ENCODE results near the gene SIPA1. TPM values are rescaled to one million over a fixed set of nuclear protein-coding genes. Genes with fewer than 3 reads are reported as not detected.

Gene SIPA1
- total RNA-seq, 1 donor, result 15.2 TPM

DNA sequence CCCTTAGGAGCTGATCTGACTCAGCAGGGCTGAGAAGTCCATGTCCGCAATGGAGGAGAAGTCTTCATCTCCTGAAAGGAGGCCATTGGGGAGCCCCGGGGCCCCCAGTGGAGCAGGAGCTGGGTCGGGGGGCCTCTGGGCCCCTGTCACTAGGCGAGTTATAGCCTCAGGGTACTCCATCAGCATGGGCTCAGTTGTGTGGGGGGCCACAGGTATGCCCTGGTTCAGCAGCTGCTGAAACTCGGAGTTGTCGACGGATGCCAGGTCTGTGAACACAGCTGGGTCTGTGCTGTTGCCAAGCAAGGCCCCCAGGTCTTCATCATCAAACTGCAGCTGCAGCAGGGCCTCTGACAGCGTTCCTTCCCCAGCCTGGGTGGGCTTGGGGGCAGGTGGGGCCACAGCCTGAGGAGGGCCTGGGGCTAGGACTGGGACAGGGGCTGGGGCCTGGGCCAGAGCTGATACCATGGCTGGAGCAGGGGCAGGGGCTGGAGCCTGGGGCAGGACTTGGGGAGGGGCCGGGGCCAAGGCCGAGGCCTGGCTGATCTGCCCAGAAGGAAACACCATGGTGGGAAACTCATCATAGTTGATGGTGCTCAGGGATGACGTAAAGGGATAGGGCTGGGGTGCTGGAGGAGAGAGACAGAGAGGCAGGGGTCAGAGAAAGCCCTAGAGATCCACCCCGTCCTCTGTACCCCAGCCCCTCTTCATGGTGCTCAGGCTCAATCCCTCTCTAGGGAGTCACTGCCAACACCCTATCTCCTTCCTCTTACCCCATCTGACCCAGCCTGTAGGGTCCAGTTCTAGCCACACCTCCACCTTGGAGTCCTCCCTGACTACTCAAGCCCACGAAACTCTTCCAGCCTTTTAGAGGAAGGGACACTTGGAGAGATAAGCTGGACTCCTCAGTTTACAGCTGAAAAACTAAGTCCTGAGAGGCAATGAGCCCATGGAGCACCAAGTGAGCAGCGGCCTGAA, 16.8 kb downstream of the SIPA1 start:
- peak; percentile 66 for DNase-seq (ENCODE audit: insufficient read length, low spot score, missing footprints)
- H3K4me2 ChIP-seq (ENCODE audit: insufficient read depth, low read length), result no peak overlapping the region
- TF ChIP-seq, protein P1, sequence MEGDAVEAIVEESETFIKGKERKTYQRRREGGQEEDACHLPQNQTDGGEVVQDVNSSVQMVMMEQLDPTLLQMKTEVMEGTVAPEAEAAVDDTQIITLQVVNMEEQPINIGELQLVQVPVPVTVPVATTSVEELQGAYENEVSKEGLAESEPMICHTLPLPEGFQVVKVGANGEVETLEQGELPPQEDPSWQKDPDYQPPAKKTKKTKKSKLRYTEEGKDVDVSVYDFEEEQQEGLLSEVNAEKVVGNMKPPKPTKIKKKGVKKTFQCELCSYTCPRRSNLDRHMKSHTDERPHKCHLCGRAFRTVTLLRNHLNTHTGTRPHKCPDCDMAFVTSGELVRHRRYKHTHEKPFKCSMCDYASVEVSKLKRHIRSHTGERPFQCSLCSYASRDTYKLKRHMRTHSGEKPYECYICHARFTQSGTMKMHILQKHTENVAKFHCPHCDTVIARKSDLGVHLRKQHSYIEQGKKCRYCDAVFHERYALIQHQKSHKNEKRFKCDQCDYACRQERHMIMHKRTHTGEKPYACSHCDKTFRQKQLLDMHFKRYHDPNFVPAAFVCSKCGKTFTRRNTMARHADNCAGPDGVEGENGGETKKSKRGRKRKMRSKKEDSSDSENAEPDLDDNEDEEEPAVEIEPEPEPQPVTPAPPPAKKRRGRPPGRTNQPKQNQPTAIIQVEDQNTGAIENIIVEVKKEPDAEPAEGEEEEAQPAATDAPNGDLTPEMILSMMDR (IDR thresholded peaks at IDR 0.05; ENCODE audit: extremely low read depth, low read depth, low read length), result no peak
- peaks cover 65% of the 10 kb centered on the region for H3K36me3 ChIP-seq (ENCODE audit: insufficient read depth, low read length)
- H3K27me3 ChIP-seq (ENCODE audit: insufficient read depth, low read length), result no peaks in the 10 kb centered on the region
- H3K27ac ChIP-seq (ENCODE audit: low read depth, low read length), result no peak overlapping the region
- peaks cover 14% of the 10 kb centered on the region for H4K20me1 ChIP-seq (ENCODE audit: insufficient read depth, low read length)
- H2AFZ ChIP-seq (ENCODE audit: low read length), result no peak overlapping the region
- no peak overlapping the region for H3K4me3 ChIP-seq (ENCODE audit: insufficient read depth, low read length)
- H3K9me3 ChIP-seq (ENCODE audit: low read depth, low read length), result no peaks in the 10 kb centered on the region
- peaks cover 23% of the 10 kb centered on the region for H3K79me2 ChIP-seq (ENCODE audit: insufficient read depth, low read length)
- H3K4me1 ChIP-seq (ENCODE audit: insufficient read depth, low read length), result peaks cover 19% of the 10 kb centered on the region

GRCh38 chr11:65655570-65656332, 17.9 kb downstream of the SIPA1 start:
- peaks cover 19% of the 10 kb centered on the region for H3K4me1 ChIP-seq (ENCODE audit: insufficient read depth, low read length)
- H4K20me1 ChIP-seq (ENCODE audit: insufficient read depth, low read length), result peaks cover 20% of the 10 kb centered on the region
- no peak overlapping the region for H3K27ac ChIP-seq (ENCODE audit: low read depth, low read length)
- no peaks in the 10 kb centered on the region for H3K9me3 ChIP-seq (ENCODE audit: low read depth, low read length)
- H3K27me3 ChIP-seq (ENCODE audit: insufficient read depth, low read length), result no peaks in the 10 kb centered on the region
- H3K4me2 ChIP-seq (ENCODE audit: insufficient read depth, low read length), result no peak overlapping the region
- no peak overlapping the region for H3K4me3 ChIP-seq (ENCODE audit: insufficient read depth, low read length)
- TF ChIP-seq, protein P1 (IDR thresholded peaks at IDR 0.05; ENCODE audit: extremely low read depth, low read depth, low read length), result no peak
- H2AFZ ChIP-seq (ENCODE audit: low read length), result no peak overlapping the region
- H3K36me3 ChIP-seq (ENCODE audit: insufficient read depth, low read length), result peaks cover 69% of the 10 kb centered on the region
- no peak for DNase-seq (ENCODE audit: insufficient read length, low spot score, missing footprints)
- peaks cover 32% of the 10 kb centered on the region for H3K79me2 ChIP-seq (ENCODE audit: insufficient read depth, low read length)

GRCh38 chr11:65657426-65657825, 19.5 kb downstream of the SIPA1 start:
- Histone ChIP-seq H3K9me3 (ENCODE audit: low read depth, low read length) (no peaks in the 10 kb centered on the region), H3K4me3 (ENCODE audit: insufficient read depth, low read length) (no peak overlapping the region), H3K79me2 (ENCODE audit: insufficient read depth, low read length) (peaks cover 47% of the 10 kb centered on the region), H3K27me3 (ENCODE audit: insufficient read depth, low read length) (no peaks in the 10 kb centered on the region), H3K4me2 (ENCODE audit: insufficient read depth, low read length) (no peak overlapping the region), H2AFZ (ENCODE audit: low read length) (no peak overlapping the region), H3K36me3 (ENCODE audit: insufficient read depth, low read length) (peaks cover 73% of the 10 kb centered on the region), H3K4me1 (ENCODE audit: insufficient read depth, low read length) (peaks cover 20% of the 10 kb centered on the region), H3K27ac (ENCODE audit: low read depth, low read length) (no peak overlapping the region), H4K20me1 (ENCODE audit: insufficient read depth, low read length) (peaks cover 32% of the 10 kb centered on the region)
- DNase-seq (ENCODE audit: insufficient read length, low spot score, missing footprints), result no peak
- TF ChIP-seq, protein P1 (IDR thresholded peaks at IDR 0.05; ENCODE audit: extremely low read depth, low read depth, low read length), result no peak

Measured in osteoblast (primary cell).